Activated T-helper 1 cell treated with Interleukin-2 at 50 U/mL for 16 hours (primary cell): ENCODE data around the gene KSR2.

Experiments used
- DNase-seq: peaks from one replicate; pipeline ENCODE4 v3.0.0-alpha.2; 2020; ENCODE audit warnings: low read depth

The KSR2 gene

GRCh38 chr12:117498256-117498655, 470.5 kb downstream of the KSR2 start:
- no peak for DNase-seq

- no peak for DNase-seq
Observed at GRCh38 chr12:117497407-117497806, 471.4 kb downstream of the KSR2 start.

- no peak for DNase-seq
Observed at GRCh38 chr12:117494833-117495655, 473.7 kb downstream of the KSR2 start.

GRCh38 chr12:117491711-117492110, 477.1 kb downstream of the KSR2 start:
- DNase-seq = no peak

GRCh38 chr12:117490130-117490529, 478.7 kb downstream of the KSR2 start:
- DNase-seq = no peak

- no peak for DNase-seq
Observed at GRCh38 chr12:117489671-117490070, 479.1 kb downstream of the KSR2 start.

GRCh38 chr12:117486840-117487659, 481.7 kb downstream of the KSR2 start:
- DNase-seq = no peak

- no peak for DNase-seq
Observed at GRCh38 chr12:117485984-117486839, 482.6 kb downstream of the KSR2 start.

GRCh38 chr12:117484901-117485300, 483.9 kb downstream of the KSR2 start:
- DNase-seq = no peak

GRCh38 chr12:117483501-117483900, 485.3 kb downstream of the KSR2 start:
- no peak for DNase-seq

- no peak for DNase-seq
Observed at GRCh38 chr12:117481470-117481869, 487.3 kb downstream of the KSR2 start.

- no peak for DNase-seq
Observed at GRCh38 chr12:117476341-117476740, 492.4 kb downstream of the KSR2 start.

GRCh38 chr12:117473856-117474255, 494.9 kb downstream of the KSR2 start:
- no peak for DNase-seq

GRCh38 chr12:117472983-117473382, 495.8 kb downstream of the KSR2 start:
- no peak for DNase-seq

- DNase-seq = no peak
Observed at GRCh38 chr12:117470804-117471203, 498.0 kb downstream of the KSR2 start.

- DNase-seq = no peak
Observed at GRCh38 chr12:117469883-117470483, 498.8 kb downstream of the KSR2 start.

- DNase-seq = no peak
Observed at GRCh38 chr12:117468016-117468415, 500.8 kb downstream of the KSR2 start.

GRCh38 chr12:117467588-117467987, 501.2 kb downstream of the KSR2 start:
- no peak for DNase-seq

- DNase-seq = no peak
Observed at GRCh38 chr12:117466677-117467362, 502.0 kb downstream of the KSR2 start.

- DNase-seq = no peak
Observed at GRCh38 chr12:117461732-117462131, 507.1 kb downstream of the KSR2 start.

GRCh38 chr12:117459229-117459628, 509.6 kb downstream of the KSR2 start:
- no peak for DNase-seq
